HCT116 (cell line): Measurements from ENCODE around the gene MEOX1. TPM values are rescaled to one million over a fixed set of nuclear protein-coding genes. Genes with fewer than 3 reads are reported as not detected.

Source experiments
- CEBPB ChIP-seq: IDR thresholded peaks from 2 replicates; pipeline ENCODE4 v1.6.1; 2012; ENCODE audit warnings: low read depth
- EZH2 ChIP-seq: fragments of 200-600 bp; sonication (generic); IDR thresholded peaks from 2 replicates; pipeline ENCODE4 v1.6.1; 2017; ENCODE audit warnings: antibody characterized with exemption, mixed run types
- EZH2phosphoT487 ChIP-seq: fragments of 200-600 bp; IDR thresholded peaks from 2 replicates; pipeline ENCODE4 v1.6.1; 2018; ENCODE audit warnings: antibody characterized with exemption, borderline replicate concordance
- SP1 ChIP-seq: IDR thresholded peaks from 2 replicates; pipeline ENCODE4 v1.6.1; 2012; ENCODE audit warnings: low read depth
- SRF ChIP-seq: IDR thresholded peaks from 2 replicates; pipeline ENCODE4 v1.6.1; 2012; ENCODE audit warnings: low read depth
- YY1 ChIP-seq: IDR thresholded peaks from 2 replicates; pipeline ENCODE4 v1.6.1; 2011; ENCODE audit warnings: low read length, low read depth, moderate library complexity, mild to moderate bottlenecking; ENCODE audit not compliant: insufficient replicate concordance; ENCODE audit errors: extremely low read depth
- ZBTB33 ChIP-seq: IDR thresholded peaks from 2 replicates; pipeline ENCODE4 v1.6.1; 2011; ENCODE audit warnings: mild to moderate bottlenecking, low read length, moderate library complexity; ENCODE audit not compliant: insufficient replicate concordance; ENCODE audit errors: extremely low read depth
- total RNA-seq: library from RNA; stranded (reverse); gene quantifications from one replicate; pipeline ENCODE4 v1.2.1, GENCODE V29; 2021; ENCODE audit not compliant: unreplicated experiment
- TF ChIP-seq, protein P1 (sequence below): IDR thresholded peaks from 2 replicates; pipeline ENCODE4 v1.6.1; 2012
- TF ChIP-seq, protein P2 (sequence below): IDR thresholded peaks from 2 replicates; pipeline ENCODE4 v1.6.1; 2012; ENCODE audit warnings: low read depth

MEOX1 gene
- total RNA-seq, 1 experiment from 2014 or later, result not detected

- no peak for TF ChIP-seq ZBTB33
- TF ChIP-seq, protein P1, sequence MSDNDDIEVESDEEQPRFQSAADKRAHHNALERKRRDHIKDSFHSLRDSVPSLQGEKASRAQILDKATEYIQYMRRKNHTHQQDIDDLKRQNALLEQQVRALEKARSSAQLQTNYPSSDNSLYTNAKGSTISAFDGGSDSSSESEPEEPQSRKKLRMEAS, result no peak
- TF ChIP-seq, protein P2, sequence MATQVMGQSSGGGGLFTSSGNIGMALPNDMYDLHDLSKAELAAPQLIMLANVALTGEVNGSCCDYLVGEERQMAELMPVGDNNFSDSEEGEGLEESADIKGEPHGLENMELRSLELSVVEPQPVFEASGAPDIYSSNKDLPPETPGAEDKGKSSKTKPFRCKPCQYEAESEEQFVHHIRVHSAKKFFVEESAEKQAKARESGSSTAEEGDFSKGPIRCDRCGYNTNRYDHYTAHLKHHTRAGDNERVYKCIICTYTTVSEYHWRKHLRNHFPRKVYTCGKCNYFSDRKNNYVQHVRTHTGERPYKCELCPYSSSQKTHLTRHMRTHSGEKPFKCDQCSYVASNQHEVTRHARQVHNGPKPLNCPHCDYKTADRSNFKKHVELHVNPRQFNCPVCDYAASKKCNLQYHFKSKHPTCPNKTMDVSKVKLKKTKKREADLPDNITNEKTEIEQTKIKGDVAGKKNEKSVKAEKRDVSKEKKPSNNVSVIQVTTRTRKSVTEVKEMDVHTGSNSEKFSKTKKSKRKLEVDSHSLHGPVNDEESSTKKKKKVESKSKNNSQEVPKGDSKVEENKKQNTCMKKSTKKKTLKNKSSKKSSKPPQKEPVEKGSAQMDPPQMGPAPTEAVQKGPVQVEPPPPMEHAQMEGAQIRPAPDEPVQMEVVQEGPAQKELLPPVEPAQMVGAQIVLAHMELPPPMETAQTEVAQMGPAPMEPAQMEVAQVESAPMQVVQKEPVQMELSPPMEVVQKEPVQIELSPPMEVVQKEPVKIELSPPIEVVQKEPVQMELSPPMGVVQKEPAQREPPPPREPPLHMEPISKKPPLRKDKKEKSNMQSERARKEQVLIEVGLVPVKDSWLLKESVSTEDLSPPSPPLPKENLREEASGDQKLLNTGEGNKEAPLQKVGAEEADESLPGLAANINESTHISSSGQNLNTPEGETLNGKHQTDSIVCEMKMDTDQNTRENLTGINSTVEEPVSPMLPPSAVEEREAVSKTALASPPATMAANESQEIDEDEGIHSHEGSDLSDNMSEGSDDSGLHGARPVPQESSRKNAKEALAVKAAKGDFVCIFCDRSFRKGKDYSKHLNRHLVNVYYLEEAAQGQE, result no peak
- TF ChIP-seq SP1, result no peak
- TF ChIP-seq EZH2, result no peak
- no peak for TF ChIP-seq SRF
- no peak for TF ChIP-seq CEBPB
- no peak for TF ChIP-seq YY1
- no peak for TF ChIP-seq EZH2phosphoT487
- TF ChIP-seq, all 23 proteins: peak for 0
Observed at GRCh38 chr17:43679401-43679800, 17.7 kb upstream of the MEOX1 start (continued).
